HG03558 (cell line): ENCODE measurements around the gene CDC14B.
"Not testable (repeated sequence)": the region's sequence is repeated elsewhere in the genome, so short reads cannot be mapped to it uniquely, and the experiment has no call there.

Source experiments
- ATAC-seq: cut with Tn5 transposase; IDR thresholded peaks from one replicate; pipeline ENCODE4 v1.9.1; 2021; ENCODE audit warnings: moderate number of reproducible peaks; ENCODE audit not compliant: unreplicated experiment; ENCODE audit errors: extremely low read depth

The CDC14B gene

DNA sequence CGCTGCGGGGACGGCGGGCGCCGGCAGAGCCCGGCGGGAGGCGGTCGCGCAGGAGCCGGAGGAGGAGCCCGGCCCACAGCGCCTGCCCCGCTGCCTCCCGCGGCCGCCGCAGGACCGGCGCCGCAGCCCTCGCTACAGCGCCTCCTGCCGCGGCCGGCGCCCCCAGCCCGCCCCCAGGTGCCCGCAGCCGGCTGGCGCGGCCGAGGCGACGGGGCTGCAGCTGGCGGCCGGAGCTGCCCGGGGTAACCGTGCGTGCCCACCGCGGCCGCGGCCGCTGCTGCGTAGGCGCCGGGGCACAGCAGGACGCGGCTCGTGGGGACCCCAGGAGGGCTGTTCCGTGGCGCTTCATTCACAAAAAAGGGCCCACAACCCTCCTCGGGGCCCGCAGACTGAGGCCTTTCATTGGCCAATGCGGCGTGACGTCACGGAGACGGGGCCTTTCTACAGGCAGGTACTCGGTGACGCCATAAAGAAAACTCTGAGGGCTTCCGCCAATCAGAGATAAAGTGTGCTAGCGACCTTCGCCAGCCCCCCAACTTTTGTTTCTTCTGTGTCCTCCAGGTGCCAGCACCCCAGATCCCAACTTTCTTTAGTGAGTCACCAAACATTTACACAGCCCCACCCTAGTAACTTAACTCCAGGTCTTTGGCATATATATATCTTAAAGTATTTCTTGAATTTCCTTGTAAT is at the start of gene CDC14B:
TSS of gene CDC14B (minus strand) at position 353 of the 690 bp plus-strand sequence. CDS start 465 bp downstream, outside the sequence.
- ATAC-seq = no peak

DNA sequence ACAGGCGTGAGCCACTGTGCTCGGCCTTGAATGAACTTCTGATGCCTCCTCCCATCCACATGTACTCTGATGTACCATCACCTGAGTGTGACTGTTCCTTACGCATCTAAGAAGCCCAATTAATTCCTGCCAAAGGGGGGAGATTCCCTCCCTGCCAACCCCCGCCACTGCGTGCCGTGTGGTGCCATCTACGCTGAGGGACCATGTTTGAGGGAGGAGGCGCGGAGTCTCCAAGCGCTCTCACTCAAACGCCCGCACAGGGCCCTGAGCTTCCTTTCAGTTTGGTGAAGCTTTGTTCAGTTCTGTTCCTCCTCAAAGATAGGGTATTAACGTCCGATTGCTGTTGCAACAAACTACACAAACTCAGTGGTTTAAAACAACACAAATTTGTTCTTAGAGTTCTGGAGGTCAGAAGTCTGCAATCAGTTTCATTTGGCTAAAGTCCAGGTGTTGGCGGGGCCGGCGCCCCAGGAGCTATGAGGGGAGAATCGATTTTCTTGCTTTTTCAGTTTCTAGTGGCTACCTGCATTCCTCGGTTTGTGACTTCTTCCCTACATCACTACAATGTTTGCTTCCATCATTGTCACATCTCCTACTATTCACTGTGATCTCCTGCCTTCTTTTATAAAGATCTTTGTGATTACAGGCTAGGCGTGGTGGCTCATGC is 49.4 kb upstream of the CDC14B start:
- no peak for ATAC-seq

- ATAC-seq = no peak
Observed at GRCh38 chr9:96667363-96667728, 47.7 kb upstream of the CDC14B start.

DNA sequence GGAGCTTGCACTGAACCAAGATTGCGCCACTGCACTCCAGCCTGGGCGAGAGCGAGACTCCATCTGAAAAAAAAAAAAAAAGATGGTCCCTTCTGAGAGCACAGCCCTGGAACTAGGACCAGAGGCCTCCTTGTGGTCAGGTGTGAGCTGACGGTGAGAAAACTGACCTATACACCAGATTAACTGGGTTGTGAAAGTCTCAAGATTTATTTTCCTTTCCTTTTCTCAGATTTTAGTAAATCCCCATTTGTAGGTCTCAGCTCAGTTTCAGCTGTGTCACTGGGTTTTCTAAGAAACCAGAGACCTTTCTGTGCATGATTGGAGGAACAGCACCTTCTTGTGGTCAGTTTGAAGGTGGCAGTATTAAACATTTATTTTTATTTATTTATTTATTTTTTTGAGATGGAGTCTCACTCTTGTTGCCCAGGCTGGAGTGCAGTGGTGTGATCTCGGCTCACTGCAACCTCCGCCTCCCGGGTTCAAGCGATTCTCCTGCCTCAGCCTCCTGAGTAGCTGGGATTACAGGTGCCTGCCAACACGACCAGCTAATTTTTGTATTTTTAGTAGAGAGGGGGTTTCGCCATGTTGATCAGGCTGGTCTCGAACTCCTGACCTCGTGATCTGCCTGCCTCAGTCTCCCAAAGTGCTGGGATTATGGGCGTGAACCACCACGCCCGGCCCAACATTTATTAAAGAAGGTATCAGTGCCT is 47.2 kb upstream of the CDC14B start:
- ATAC-seq = not testable (repeated sequence)

- ATAC-seq = no peak
Observed at GRCh38 chr9:96665789-96666188, 46.1 kb upstream of the CDC14B start.

DNA sequence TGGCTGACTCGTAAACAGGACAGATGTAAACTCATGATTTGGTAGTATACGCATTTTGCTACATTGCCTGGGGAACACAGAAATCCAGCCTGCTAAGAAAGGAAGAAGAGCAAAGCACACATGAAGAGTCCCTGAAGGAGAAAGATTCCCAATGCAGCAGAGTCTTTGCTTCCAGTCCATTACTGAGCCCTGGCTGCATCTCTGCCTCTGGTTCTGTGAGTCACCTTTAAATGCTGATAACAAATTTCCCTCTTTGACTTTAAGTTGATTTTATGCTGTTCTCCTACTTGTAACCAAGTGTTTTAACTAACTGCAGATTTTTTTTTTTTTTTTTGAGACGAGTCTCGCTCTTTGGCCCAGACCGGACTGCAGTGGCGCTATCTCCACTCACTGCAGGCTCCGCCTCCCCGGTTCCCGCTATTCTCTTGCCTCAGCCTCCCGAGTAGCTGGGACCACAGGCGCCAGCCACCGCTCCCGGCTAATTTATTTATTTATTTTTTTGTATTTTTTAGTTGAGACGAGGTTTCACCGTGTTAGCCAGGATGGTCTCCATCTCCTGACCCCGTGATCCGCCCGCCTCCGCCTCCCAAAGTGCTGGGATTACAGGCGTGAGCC is 44.0 kb upstream of the CDC14B start:
- no peak for ATAC-seq

DNA sequence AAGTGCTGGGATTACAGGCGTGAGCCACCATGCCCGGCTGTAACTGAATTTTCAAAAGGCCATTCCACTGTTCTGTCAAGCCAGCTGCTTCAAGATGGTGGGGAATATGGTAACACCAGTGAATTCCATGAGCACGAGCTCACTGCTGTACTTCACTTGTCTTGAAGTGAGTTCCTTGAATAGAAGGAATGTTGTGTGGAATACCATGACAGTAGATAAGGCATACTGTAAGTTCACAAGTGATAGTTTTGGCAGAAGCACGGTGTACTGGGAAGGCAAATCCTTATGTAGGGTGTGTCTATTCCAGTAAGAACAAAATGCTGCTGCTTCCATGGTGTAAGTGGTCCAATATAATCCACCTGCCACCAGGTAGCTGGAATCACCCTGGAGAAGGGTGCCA is 42.1 kb upstream of the CDC14B start:
- no peak for ATAC-seq

DNA sequence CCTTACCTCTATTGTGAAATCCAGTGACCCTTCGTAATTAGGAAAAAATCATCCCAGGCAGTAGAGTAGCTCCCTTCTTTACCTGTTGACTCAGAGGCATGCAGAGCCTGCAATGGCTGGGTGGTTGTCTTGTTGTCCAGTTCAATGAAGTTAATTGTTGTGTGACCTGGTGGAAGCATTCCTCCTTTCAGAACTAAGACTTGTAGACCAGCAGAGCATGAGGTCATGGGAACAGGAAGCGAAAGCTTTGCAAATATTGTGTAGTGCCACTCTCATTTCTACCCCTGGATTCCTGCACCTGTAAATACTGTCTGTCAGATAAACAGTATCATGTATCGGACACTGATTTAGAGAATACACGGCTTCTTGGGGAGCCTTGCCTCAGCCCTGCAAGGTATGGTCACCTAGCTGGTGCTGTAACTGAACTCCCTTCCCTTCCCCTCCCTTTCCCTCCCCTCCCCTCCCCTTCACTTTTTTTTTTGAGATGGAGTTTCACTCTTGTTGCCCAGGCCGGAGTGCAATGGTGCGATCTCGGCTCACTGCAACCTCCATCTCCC is 41.1 kb upstream of the CDC14B start:
- ATAC-seq = no peak

DNA sequence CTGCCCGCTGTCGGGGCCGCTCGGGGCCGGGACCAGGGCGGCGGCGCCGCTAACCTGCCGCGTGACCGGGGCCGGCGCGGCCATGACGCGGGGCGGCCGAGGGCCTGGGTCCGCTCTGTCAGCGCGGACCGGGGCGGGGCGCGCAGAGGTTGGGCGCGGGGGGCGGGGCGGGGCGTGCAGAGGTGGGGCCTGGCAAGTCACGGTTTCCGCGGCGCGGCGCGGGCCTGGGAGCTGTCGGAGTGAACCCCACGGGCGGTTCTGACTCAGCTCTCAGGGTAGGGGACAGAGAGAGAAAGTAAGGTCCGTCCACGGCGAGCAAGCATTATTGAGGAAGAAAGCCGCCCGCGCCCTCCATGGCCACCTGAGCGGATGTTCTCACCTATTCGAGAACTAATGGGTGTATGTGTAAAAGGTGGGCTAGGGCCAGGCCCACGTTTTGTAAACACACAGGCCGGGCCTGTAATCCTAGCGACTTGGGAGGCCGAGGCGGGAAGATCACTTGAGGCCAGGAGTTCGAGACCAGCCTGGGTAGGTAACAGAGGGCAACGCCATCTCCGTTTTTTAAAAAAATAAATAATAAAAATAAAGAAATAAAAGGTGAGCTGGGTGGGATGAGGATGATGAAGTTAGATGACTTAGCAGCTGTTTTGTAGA is 35.7 kb upstream of the CDC14B start, which contains the start of gene PRXL2C:
TSS of gene PRXL2C (minus strand) at position 120 of the 654 bp plus-strand sequence. CDS start at position 84, 36 bp downstream.
- no peak for ATAC-seq

DNA sequence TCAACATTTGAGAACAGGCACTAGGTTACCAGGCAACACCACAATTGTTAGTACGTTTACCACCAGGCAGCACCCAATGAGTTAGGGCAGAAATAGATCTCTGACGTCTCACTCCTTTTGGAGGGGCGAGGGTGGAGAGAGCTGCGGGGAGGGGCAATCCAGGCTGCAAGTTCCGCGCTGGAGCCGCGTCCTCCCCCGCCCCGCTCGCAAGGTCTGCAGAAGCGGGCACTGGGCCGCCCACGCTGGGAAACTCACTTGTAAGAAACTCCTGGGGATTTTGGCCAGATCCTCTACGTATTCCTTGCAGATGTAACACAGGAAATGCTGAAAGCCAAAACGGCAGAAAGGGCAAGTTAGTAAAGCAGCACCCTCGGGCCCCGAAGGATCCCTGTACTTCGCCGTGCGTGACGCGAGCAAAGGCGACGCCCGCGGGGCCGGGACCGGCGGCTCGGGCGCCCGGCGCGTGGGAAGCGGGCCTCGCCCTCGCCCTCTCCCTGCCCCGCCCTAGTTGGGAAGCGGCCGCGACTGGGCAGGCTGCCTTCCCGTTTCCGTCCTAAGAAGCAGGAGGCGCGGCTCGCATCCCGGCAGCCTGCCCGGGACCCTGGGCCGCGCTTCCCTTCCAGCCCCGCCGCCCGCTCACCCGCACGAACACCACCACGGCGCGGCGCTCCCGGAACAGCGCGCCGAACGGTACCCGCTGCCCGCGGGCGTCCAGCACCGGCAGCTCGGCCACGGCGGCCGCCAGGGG is 35.0 kb upstream of the CDC14B start:
- ATAC-seq = no peak

GRCh38 chr9:96651626-96652025 is 32.0 kb upstream of the CDC14B start:
- ATAC-seq = no peak

GRCh38 chr9:96649620-96650324 is 30.1 kb upstream of the CDC14B start:
- ATAC-seq = no peak

GRCh38 chr9:96646081-96646991 is 26.7 kb upstream of the CDC14B start:
- ATAC-seq = no peak

DNA sequence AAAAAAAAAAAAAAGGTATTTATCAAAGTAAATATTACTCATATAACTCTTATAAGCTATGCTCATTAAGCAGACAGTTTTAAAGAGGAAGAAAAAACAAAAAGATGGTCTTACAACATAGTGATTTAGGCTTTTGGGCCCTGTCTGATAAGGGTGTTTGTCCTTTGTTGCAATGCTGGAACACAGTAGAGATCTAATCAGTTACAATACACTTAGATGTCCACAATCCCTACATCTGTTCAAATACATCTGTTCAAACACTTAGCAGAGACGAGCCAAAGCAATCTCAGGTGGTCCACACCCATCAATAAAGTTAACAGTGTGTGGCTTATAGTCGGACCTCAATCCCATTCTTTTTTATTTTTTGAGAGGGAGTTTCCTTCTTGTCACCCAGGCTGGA is 24.5 kb upstream of the CDC14B start:
- ATAC-seq = no peak

DNA sequence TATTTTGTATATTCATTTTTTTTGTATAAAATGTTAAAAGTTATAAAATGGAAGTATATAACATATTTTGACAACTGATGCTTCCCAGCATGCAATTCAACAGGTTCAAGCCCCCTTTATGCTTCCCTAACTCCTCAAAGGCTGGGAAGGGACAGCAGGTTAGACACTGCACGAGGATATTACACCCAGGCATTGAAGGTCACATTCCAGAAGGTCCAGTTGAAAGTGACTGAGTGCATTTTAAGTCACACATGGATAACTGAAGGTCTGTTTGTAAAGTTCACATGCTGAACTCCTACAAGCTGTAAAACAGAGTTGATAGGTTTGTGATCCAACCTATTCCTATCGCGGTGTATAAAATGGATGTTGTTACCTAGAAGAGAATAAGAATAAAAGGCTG is 21.9 kb upstream of the CDC14B start:
- ATAC-seq = no peak

GRCh38 chr9:96638606-96639364 is 19.1 kb upstream of the CDC14B start:
- no peak for ATAC-seq

- ATAC-seq = no peak
Observed at GRCh38 chr9:96636368-96636767, 16.7 kb upstream of the CDC14B start.
